ENCODE measurements around the gene OPCML. TPM values are rescaled to one million over a fixed set of nuclear protein-coding genes. Genes with fewer than 3 reads are reported as not detected.

Gene OPCML
- total and polyA plus RNA-seq, 4 donors = under 0.01 to 0.01 TPM; not detected in 2

DNA sequence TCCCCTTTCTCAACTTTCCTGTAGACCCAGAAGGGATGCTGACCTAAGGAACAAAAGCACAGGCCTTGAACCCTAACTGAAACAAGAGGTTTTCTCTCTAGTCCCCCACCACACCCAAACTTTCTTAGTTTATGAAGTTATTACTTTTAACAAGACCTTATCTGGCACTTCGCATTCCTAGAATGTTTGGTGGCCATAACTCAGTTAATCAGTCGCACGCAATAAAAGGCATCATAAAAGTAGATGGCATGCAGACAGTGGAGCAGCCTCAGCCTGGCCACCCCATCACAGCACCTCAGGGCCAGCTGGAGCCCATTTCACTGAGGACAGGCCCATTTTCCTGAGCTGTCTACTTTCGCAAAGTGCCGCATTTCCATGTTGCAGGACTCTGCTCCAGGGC is 301.9 kb downstream of the OPCML start:
- Histone ChIP-seq H3K27me3 (ENCODE audit: control insufficient read depth in 4 of 4, insufficient read depth in 4 of 4, low read length in 3 of 4) (peaks cover 0 to 6% (median 2%) of the 10 kb centered on the region in 4 donors), H3K36me3 (ENCODE audit: control insufficient read depth in 4 of 4, insufficient read depth in 3 of 4, low read depth in 1 of 4, low read length in 3 of 4) (no peaks in the 10 kb centered on the region), H3K4me3 (ENCODE audit: low read depth in 1 of 3, low read length in 3 of 3) (no peak overlapping the region), H3K9me3 (ENCODE audit: control insufficient read depth in 4 of 4, low read length in 3 of 4) (peaks cover 0 to 4% (median 1%) of the 10 kb centered on the region in 4 donors), H3K27ac (ENCODE audit: low read depth in 1 of 2, low read length in 2 of 2) (no peak overlapping the region), H3K9ac (ENCODE audit: low read depth in 1 of 2, low read length in 2 of 2) (no peak overlapping the region), H3K4me1 (ENCODE audit: control insufficient read depth in 4 of 4, insufficient read depth in 4 of 4, low read length in 3 of 4) (no peaks in the 10 kb centered on the region)
- DNase-seq (ENCODE audit: low spot score) = no peak
- WGBS = 87% methylated on average over 5 of the region's 5 CpGs
- no peak for TF ChIP-seq EGR1 (IDR thresholded peaks at IDR 0.05; ENCODE audit: low read depth in 2 of 2)
- TF ChIP-seq RAD21 (IDR thresholded peaks at IDR 0.05) = no peak
- TF ChIP-seq HNF4A (conservative IDR thresholded peaks at IDR 0.05) = no peak
- TF ChIP-seq NR2F2 (IDR thresholded peaks at IDR 0.05) = no peak
- TF ChIP-seq, protein P1, sequence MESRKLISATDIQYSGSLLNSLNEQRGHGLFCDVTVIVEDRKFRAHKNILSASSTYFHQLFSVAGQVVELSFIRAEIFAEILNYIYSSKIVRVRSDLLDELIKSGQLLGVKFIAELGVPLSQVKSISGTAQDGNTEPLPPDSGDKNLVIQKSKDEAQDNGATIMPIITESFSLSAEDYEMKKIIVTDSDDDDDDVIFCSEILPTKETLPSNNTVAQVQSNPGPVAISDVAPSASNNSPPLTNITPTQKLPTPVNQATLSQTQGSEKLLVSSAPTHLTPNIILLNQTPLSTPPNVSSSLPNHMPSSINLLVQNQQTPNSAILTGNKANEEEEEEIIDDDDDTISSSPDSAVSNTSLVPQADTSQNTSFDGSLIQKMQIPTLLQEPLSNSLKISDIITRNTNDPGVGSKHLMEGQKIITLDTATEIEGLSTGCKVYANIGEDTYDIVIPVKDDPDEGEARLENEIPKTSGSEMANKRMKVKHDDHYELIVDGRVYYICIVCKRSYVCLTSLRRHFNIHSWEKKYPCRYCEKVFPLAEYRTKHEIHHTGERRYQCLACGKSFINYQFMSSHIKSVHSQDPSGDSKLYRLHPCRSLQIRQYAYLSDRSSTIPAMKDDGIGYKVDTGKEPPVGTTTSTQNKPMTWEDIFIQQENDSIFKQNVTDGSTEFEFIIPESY (IDR thresholded peaks at IDR 0.05) = no peak
- TF ChIP-seq GABPA (IDR thresholded peaks at IDR 0.05 in 1 of 2, conservative IDR thresholded peaks at IDR 0.05 in 1 of 2) = no peak
- TF ChIP-seq RXRA (IDR thresholded peaks at IDR 0.05) = no peak
- TF ChIP-seq, protein P2, sequence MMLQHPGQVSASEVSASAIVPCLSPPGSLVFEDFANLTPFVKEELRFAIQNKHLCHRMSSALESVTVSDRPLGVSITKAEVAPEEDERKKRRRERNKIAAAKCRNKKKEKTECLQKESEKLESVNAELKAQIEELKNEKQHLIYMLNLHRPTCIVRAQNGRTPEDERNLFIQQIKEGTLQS (IDR thresholded peaks at IDR 0.05) = no peak
- no peak for TF ChIP-seq JUND (IDR thresholded peaks at IDR 0.05)
- TF ChIP-seq FOXA2 (IDR thresholded peaks at IDR 0.05) = no peak
- TF ChIP-seq YY1 (IDR thresholded peaks at IDR 0.05) = no peak
- TF ChIP-seq TAF1 (conservative IDR thresholded peaks at IDR 0.05) = no peak
- TF ChIP-seq HNF4G (IDR thresholded peaks at IDR 0.05) = no peak

DNA sequence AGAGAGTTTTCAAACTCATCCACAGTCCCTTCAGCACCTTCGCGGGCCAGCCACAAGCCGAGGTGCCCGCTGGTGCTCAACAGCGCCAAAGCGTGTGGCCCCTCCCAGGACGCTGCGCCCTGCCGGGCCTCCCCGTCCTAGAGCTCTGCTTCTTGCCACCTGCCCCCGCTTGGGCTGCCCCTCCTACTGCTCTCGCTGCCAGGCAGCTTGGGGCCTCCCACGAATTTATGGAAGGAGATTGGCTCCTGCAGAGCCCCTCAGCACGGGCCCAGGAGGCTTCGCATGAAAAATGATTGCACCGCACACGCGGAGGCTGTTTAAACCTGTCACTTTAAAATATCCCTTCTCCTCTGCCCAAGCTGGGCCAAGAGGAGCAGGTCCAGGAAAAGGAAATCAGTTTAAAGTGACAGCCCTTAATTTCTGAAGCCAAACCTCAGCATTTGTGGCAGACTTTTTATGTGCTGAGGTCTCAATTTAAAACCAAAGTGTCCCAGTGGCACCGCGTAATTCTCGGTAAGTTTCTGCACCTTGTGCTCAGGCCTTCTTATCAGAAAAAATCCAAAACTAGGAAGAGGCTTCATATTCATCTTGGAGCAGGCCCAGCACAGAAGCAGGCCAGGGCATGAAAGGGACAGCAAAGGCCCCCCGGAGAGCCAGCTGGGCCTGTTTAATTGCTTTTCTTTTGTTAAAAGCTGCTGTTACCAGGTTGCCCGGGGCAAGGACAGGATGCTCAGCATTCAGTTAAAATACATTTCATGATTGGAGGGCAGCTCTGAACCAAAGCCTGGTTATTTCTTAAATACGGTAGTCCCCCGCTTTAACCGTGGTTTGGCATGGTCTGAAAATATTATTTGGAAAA is 303.6 kb downstream of the OPCML start:
- peaks cover 0 to 4% (median 1%) of the 10 kb centered on the region in 4 donors for H3K9me3 ChIP-seq (ENCODE audit: control insufficient read depth in 4 of 4, low read length in 3 of 4)
- H3K27ac ChIP-seq (ENCODE audit: low read depth in 1 of 2, low read length in 2 of 2) = no peak overlapping the region
- peaks cover 0 to 2% (median 0%) of the 10 kb centered on the region in 4 donors for H3K27me3 ChIP-seq (ENCODE audit: control insufficient read depth in 4 of 4, insufficient read depth in 4 of 4, low read length in 3 of 4)
- no peak for TF ChIP-seq HNF4A (conservative IDR thresholded peaks at IDR 0.05)
- no peak for TF ChIP-seq RXRA (IDR thresholded peaks at IDR 0.05)
- no peak for TF ChIP-seq TAF1 (conservative IDR thresholded peaks at IDR 0.05)
- TF ChIP-seq EGR1 (IDR thresholded peaks at IDR 0.05; ENCODE audit: low read depth in 2 of 2) = no peak
- TF ChIP-seq FOXA1 (IDR thresholded peaks at IDR 0.05) = no peak
- TF ChIP-seq JUND (IDR thresholded peaks at IDR 0.05) = no peak
- no peak for TF ChIP-seq FOXA2 (IDR thresholded peaks at IDR 0.05)
- no peak for TF ChIP-seq HNF4G (IDR thresholded peaks at IDR 0.05)
- TF ChIP-seq, protein P3, sequence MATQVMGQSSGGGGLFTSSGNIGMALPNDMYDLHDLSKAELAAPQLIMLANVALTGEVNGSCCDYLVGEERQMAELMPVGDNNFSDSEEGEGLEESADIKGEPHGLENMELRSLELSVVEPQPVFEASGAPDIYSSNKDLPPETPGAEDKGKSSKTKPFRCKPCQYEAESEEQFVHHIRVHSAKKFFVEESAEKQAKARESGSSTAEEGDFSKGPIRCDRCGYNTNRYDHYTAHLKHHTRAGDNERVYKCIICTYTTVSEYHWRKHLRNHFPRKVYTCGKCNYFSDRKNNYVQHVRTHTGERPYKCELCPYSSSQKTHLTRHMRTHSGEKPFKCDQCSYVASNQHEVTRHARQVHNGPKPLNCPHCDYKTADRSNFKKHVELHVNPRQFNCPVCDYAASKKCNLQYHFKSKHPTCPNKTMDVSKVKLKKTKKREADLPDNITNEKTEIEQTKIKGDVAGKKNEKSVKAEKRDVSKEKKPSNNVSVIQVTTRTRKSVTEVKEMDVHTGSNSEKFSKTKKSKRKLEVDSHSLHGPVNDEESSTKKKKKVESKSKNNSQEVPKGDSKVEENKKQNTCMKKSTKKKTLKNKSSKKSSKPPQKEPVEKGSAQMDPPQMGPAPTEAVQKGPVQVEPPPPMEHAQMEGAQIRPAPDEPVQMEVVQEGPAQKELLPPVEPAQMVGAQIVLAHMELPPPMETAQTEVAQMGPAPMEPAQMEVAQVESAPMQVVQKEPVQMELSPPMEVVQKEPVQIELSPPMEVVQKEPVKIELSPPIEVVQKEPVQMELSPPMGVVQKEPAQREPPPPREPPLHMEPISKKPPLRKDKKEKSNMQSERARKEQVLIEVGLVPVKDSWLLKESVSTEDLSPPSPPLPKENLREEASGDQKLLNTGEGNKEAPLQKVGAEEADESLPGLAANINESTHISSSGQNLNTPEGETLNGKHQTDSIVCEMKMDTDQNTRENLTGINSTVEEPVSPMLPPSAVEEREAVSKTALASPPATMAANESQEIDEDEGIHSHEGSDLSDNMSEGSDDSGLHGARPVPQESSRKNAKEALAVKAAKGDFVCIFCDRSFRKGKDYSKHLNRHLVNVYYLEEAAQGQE (IDR thresholded peaks at IDR 0.05) = no peak
- TF ChIP-seq NR2F2 (IDR thresholded peaks at IDR 0.05) = no peak
- TF ChIP-seq, protein P2 (IDR thresholded peaks at IDR 0.05) = no peak
- TF ChIP-seq, protein P1 (IDR thresholded peaks at IDR 0.05) = no peak
- TF ChIP-seq, protein P4, sequence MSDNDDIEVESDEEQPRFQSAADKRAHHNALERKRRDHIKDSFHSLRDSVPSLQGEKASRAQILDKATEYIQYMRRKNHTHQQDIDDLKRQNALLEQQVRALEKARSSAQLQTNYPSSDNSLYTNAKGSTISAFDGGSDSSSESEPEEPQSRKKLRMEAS (IDR thresholded peaks at IDR 0.05) = no peak
- TF ChIP-seq SP1 (IDR thresholded peaks at IDR 0.05) = no peak
- TF ChIP-seq GABPA (IDR thresholded peaks at IDR 0.05 in 1 of 2, conservative IDR thresholded peaks at IDR 0.05 in 1 of 2) = no peak
- TF ChIP-seq, protein P5, sequence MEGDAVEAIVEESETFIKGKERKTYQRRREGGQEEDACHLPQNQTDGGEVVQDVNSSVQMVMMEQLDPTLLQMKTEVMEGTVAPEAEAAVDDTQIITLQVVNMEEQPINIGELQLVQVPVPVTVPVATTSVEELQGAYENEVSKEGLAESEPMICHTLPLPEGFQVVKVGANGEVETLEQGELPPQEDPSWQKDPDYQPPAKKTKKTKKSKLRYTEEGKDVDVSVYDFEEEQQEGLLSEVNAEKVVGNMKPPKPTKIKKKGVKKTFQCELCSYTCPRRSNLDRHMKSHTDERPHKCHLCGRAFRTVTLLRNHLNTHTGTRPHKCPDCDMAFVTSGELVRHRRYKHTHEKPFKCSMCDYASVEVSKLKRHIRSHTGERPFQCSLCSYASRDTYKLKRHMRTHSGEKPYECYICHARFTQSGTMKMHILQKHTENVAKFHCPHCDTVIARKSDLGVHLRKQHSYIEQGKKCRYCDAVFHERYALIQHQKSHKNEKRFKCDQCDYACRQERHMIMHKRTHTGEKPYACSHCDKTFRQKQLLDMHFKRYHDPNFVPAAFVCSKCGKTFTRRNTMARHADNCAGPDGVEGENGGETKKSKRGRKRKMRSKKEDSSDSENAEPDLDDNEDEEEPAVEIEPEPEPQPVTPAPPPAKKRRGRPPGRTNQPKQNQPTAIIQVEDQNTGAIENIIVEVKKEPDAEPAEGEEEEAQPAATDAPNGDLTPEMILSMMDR (IDR thresholded peaks at IDR 0.05; ENCODE audit: low read depth, low read length, missing input control) = no peak
- no peak overlapping the region for H3K9ac ChIP-seq (ENCODE audit: low read depth in 1 of 2, low read length in 2 of 2)
- no peaks in the 10 kb centered on the region for H3K4me1 ChIP-seq (ENCODE audit: control insufficient read depth in 4 of 4, insufficient read depth in 4 of 4, low read length in 3 of 4)
- 19% methylated on average over 26 of the region's 26 CpGs for whole genome bisulfite sequencing
- H3K4me3 ChIP-seq (ENCODE audit: low read depth in 1 of 3, low read length in 3 of 3) = no peak overlapping the region
- no peaks in the 10 kb centered on the region for H3K36me3 ChIP-seq (ENCODE audit: control insufficient read depth in 4 of 4, insufficient read depth in 3 of 4, low read depth in 1 of 4, low read length in 3 of 4)
- no peak for DNase-seq (ENCODE audit: low spot score)
